Ovary (tissue), 3 donors: ENCODE data around the gene LSMEM2.
A peak's percentile ranks its signal among the peaks of the same experiment; 100 is the strongest.

Experiments
- EP300 ChIP-seq: sonication (generic); formaldehyde crosslinking; IDR thresholded peaks from one replicate; pipeline ENCODE4 v1.6.1; 2017; ENCODE audit warnings: antibody characterized with exemption
- POLR2A ChIP-seq: fragments of 450-650 bp; IDR thresholded peaks from one replicate; pipeline ENCODE4 v1.6.1; 2017; ENCODE audit warnings: antibody characterized with exemption, mild to moderate bottlenecking, moderate library complexity
- TF ChIP-seq, protein P1 (sequence below), 3 donors: fragments of 450-650 bp in 2 of 3; fragments of 200-600 bp in 1 of 3; IDR thresholded peaks; one replicate each; pipeline versions ENCODE4 v1.5.1 to v1.8.0; 2016 to 2022; ENCODE audit warnings: antibody characterized with exemption in 3 of 3, mild to moderate bottlenecking in 1 of 3
- donor health status: DM: no; HTN: no; CAD: no.

- TF ChIP-seq, protein P1, sequence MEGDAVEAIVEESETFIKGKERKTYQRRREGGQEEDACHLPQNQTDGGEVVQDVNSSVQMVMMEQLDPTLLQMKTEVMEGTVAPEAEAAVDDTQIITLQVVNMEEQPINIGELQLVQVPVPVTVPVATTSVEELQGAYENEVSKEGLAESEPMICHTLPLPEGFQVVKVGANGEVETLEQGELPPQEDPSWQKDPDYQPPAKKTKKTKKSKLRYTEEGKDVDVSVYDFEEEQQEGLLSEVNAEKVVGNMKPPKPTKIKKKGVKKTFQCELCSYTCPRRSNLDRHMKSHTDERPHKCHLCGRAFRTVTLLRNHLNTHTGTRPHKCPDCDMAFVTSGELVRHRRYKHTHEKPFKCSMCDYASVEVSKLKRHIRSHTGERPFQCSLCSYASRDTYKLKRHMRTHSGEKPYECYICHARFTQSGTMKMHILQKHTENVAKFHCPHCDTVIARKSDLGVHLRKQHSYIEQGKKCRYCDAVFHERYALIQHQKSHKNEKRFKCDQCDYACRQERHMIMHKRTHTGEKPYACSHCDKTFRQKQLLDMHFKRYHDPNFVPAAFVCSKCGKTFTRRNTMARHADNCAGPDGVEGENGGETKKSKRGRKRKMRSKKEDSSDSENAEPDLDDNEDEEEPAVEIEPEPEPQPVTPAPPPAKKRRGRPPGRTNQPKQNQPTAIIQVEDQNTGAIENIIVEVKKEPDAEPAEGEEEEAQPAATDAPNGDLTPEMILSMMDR (IDR thresholded peaks at IDR 0.05): peak in 2 of 3 donors; percentile 24 to 44
- no peak for TF ChIP-seq POLR2A
- no peak for TF ChIP-seq EP300
Measured at GRCh38 chr3:50274371-50275104, 4.3 kb upstream of the LSMEM2 start.
